HepG2 (cell line): ENCODE measurements around the gene ULK3. TPM values are rescaled to one million over a fixed set of nuclear protein-coding genes. Genes with fewer than 3 reads are reported as not detected.

Experiments
- ATAC-seq: fragments of 200-7000 bp; cut with Tn5 transposase; 3 replicates; pipeline ENCODE4 v1.9.1; 2020; ENCODE audit warnings: mild to moderate bottlenecking, moderate library complexity
- BruUV-seq: library from RNA; stranded (reverse); fragments of 400-500 nt; replicated peaks from 2 replicates; lab custom pipeline; 2021; lab: Mats Ljungman, UMichigan
- CTCF ChIA-PET: fragments of 300-600 bp; formaldehyde crosslinking; extraction: SDS; loops from one replicate; lab custom pipeline; 2021; ENCODE audit warnings: low total read pairs, inconsistent platforms, low intra/inter-chr PET ratio; lab: Yijun Ruan, JAX
- POLR2A ChIA-PET: fragments of 350-600 bp; sonication (Branson Sonifier 250); formaldehyde crosslinking; loops from one replicate; lab custom pipeline; 2020; ENCODE audit warnings: antibody characterized with exemption, inconsistent platforms; lab: Yijun Ruan, JAX
- DNase-seq: peaks from one replicate; pipeline ENCODE4 v3.0.0-alpha.2; 2015; ENCODE audit warnings: low spot score
- FAIRE-seq: peaks from 3 replicates; lab custom pipeline; 2011; peaks lifted over from hg19 to GRCh38; lab: Jason Lieb, UNC
- H2AFZ ChIP-seq: one replicate; pipeline ENCODE4 v1.6.1; 2011; ENCODE audit warnings: low read length, inconsistent platforms
- H3K27ac ChIP-seq: fragments of 300-600 bp; 3 replicates; pipeline ENCODE4 v1.8.0; 2011; ENCODE audit warnings: mixed run types, mild to moderate bottlenecking, mixed read lengths, low read length, inconsistent platforms; ENCODE audit not compliant: insufficient read depth; ENCODE audit errors: extremely low read length
- H3K27me3 ChIP-seq, 2 experiments: fragments of 200-600 bp in 1 of 2; 2 replicates in 1 of 2; 3 replicates in 1 of 2; pipeline versions ENCODE4 v1.6.0 to v1.8.0; 2011; ENCODE audit warnings: low read length in 2 of 2, mild to moderate bottlenecking in 2 of 2, moderate library complexity in 2 of 2, inconsistent platforms in 1 of 2; ENCODE audit not compliant: insufficient read depth in 2 of 2, control insufficient read depth in 1 of 2
- H3K36me3 ChIP-seq, 2 experiments: fragments of 200-600 bp in 1 of 2; replicated peaks in 1 of 2; 2 replicates in 1 of 2; 3 replicates in 1 of 2; pipeline versions ENCODE4 v1.5.1 to v1.8.0; 2011; ENCODE audit warnings: low read length in 2 of 2, inconsistent platforms in 1 of 2; ENCODE audit not compliant: insufficient read depth in 2 of 2, control insufficient read depth in 1 of 2
- H3K4me1 ChIP-seq: 2 replicates; pipeline ENCODE4 v1.5.1; 2012; ENCODE audit warnings: low read length, inconsistent platforms; ENCODE audit not compliant: insufficient read depth
- H3K4me2 ChIP-seq: 2 replicates; pipeline ENCODE4 v1.6.0; 2011; ENCODE audit warnings: low read depth, low read length, inconsistent platforms
- H3K4me3 ChIP-seq, 3 experiments: fragments of 200-600 bp in 1 of 3; sonication (generic), shearing (Covaris generic) in 1 of 3; replicated peaks in 1 of 3; 2 replicates each; pipeline ENCODE4 v1.5.1; 2011 to 2016; ENCODE audit warnings: low read length in 3 of 3, inconsistent platforms in 2 of 3, low read depth in 2 of 3, mild to moderate bottlenecking in 2 of 3, control low read depth in 1 of 3, mixed read lengths in 1 of 3; ENCODE audit not compliant: insufficient read depth in 1 of 3
- H3K79me2 ChIP-seq: one replicate; pipeline ENCODE4 v1.6.1; 2011; ENCODE audit warnings: low read length, inconsistent platforms; ENCODE audit not compliant: insufficient read depth
- H3K9ac ChIP-seq: 2 replicates; pipeline ENCODE4 v1.6.0; 2011; ENCODE audit warnings: mild to moderate bottlenecking, low read depth, low read length, inconsistent platforms; ENCODE audit not compliant: insufficient read depth
- H3K9me3 ChIP-seq: 2 replicates; pipeline ENCODE4 v1.5.1; 2012; ENCODE audit warnings: mild to moderate bottlenecking, low read length
- H4K20me1 ChIP-seq: 2 replicates; pipeline ENCODE4 v1.6.0; 2011; ENCODE audit warnings: inconsistent platforms, mild to moderate bottlenecking, low read length, moderate library complexity; ENCODE audit not compliant: insufficient read depth
- CBX5 ChIP-seq: sonication (generic); formaldehyde crosslinking; IDR thresholded peaks from 2 replicates; pipeline ENCODE4 v1.4.0; 2020; ENCODE audit warnings: missing genetic modification reagents, borderline replicate concordance
- CREB3 ChIP-seq: sonication (generic); formaldehyde crosslinking; IDR thresholded peaks from 2 replicates; pipeline ENCODE4 v1.5.0; 2020; ENCODE audit warnings: missing genetic modification reagents
- MLX ChIP-seq: IDR thresholded peaks from 2 replicates; pipeline ENCODE4 v1.6.1; 2016
- NFYB ChIP-seq: sonication (generic); formaldehyde crosslinking; IDR thresholded peaks from 2 replicates; pipeline ENCODE4 v1.4.0; 2020; ENCODE audit warnings: missing genetic modification reagents
- RBAK ChIP-seq: sonication (generic); formaldehyde crosslinking; IDR thresholded peaks from 2 replicates; pipeline ENCODE4 v1.5.1; 2020; ENCODE audit warnings: mild to moderate bottlenecking, missing genetic modification reagents
- SALL1 ChIP-seq: sonication (generic); formaldehyde crosslinking; IDR thresholded peaks from 2 replicates; pipeline ENCODE4 v1.8.0; 2022; ENCODE audit warnings: mild to moderate bottlenecking, missing genetic modification reagents
- YY1 ChIP-seq: IDR thresholded peaks from 2 replicates; pipeline ENCODE4 v1.6.1; 2011; ENCODE audit warnings: low read length, low read depth, moderate library complexity, mild to moderate bottlenecking; ENCODE audit not compliant: insufficient read depth, insufficient replicate concordance
- ZNF20 ChIP-seq: sonication (generic); formaldehyde crosslinking; IDR thresholded peaks from 2 replicates; pipeline ENCODE4 v1.4.0; 2020; ENCODE audit warnings: mild to moderate bottlenecking, moderate library complexity, missing genetic modification reagents
- ZNF546 ChIP-seq: sonication (generic); formaldehyde crosslinking; conservative IDR thresholded peaks from 2 replicates; pipeline ENCODE4 v1.8.1; 2023; ENCODE audit warnings: mild to moderate bottlenecking, missing genetic modification reagents
- ZNF580 ChIP-seq: IDR thresholded peaks from 2 replicates; pipeline ENCODE4 v1.6.1; 2016; ENCODE audit warnings: low read depth, borderline replicate concordance
- ZNF598 ChIP-seq: sonication (generic); formaldehyde crosslinking; IDR thresholded peaks from 2 replicates; pipeline ENCODE4 v1.5.1; 2020; ENCODE audit warnings: mild to moderate bottlenecking, missing genetic modification reagents, borderline replicate concordance
- ZNF616 ChIP-seq: sonication (generic); formaldehyde crosslinking; IDR thresholded peaks from 2 replicates; pipeline ENCODE4 v1.5.0; 2020; ENCODE audit warnings: low read depth, mild to moderate bottlenecking, missing genetic modification reagents
- ZNF619 ChIP-seq: sonication (generic); formaldehyde crosslinking; IDR thresholded peaks from 2 replicates; pipeline ENCODE4 v1.4.0; 2020; ENCODE audit warnings: mild to moderate bottlenecking, missing genetic modification reagents
- ZNF703 ChIP-seq: sonication (generic); formaldehyde crosslinking; IDR thresholded peaks from 2 replicates; pipeline ENCODE4 v1.5.1; 2020; ENCODE audit warnings: missing genetic modification reagents, mild to moderate bottlenecking, moderate library complexity, borderline replicate concordance
- WGBS: methylation state at CpG from one replicate; pipeline ENCODE4 v1.1.6; 2017; ENCODE audit warnings: low lambda C conversion rate; 5-methylcytosine and 5-hydroxymethylcytosine counted together
- in situ Hi-C: cut with HindIII; loops from 2 replicates; pipeline ENCODE4 v1.10.0; 2017; ENCODE audit warnings: low pct_unique_long_range_greater_than_20kb; ENCODE audit not compliant: extremely low pct_ligation_motif_present
- intact Hi-C: fragments of 100-400 bp; cut with micrococcal nuclease; formaldehyde crosslinking; loops from one replicate; pipeline ENCODE4 v1.10.0; 2022; ENCODE audit not compliant: unreplicated experiment
- polyA plus RNA-seq, 8 experiments: library from polyadenylated mRNA; depleted of rRNA in 3 of 8; stranded (reverse) in 7 of 8; unstranded in 1 of 8; fragments of >200 nt; fragmentation: Illumina TruSeq in 4 of 8; extraction: Trizol in 4 of 8; gene quantifications; 2 replicates each; pipeline versions ENCODE4 v1.2.1 to v1.2.3, GENCODE V29; 2011 to 2016; ENCODE audit warnings: low read depth in 4 of 8, missing spikeins in 1 of 8, mixed read lengths in 1 of 8; ENCODE audit not compliant: insufficient read depth in 1 of 8
- total RNA-seq, 5 experiments: library from RNA; depleted of rRNA; stranded (reverse); fragments of >200 nt; fragmentation: Illumina TruSeq; extraction: Trizol; gene quantifications; 2 replicates each; pipeline ENCODE4 v1.2.3, GENCODE V29; 2016; ENCODE audit warnings: low read depth in 1 of 5

ULK3 gene
- total and polyA plus RNA-seq, 2 of the 13 experiments (the other 11 are each of a cell fraction or from before 2014, with no cell fraction given), result 15.2 to 23.7 TPM

GRCh38 chr15:74802290-74802689 is 40.7 kb downstream of the ULK3 start:
- Histone ChIP-seq H3K9ac (no peak overlapping the region), H3K4me3 (no peak overlapping the region), H3K9me3 (no peaks in the 10 kb centered on the region), H3K27me3 (no peaks in the 10 kb centered on the region), H3K4me1 (peaks cover 13% of the 10 kb centered on the region), H3K79me2 (no peaks in the 10 kb centered on the region), H4K20me1 (no peaks in the 10 kb centered on the region; the same call in 1 of the 2 replicates), H3K27ac (no peak overlapping the region), H3K4me2 (no peak overlapping the region), H2AFZ (no peak overlapping the region), H3K36me3 (peaks cover 18 to 41% of the 10 kb centered on the region in 2 experiments)
- ChIA-PET POLR2A (no interaction called here), CTCF (no interaction called here)
- no peak for TF ChIP-seq ZNF20
- TF ChIP-seq ZNF703 (CRISPR knock-in tag), result no peak
- TF ChIP-seq ZNF546 (CRISPR knock-in tag), result no peak
- TF ChIP-seq ZNF619, result no peak
- no peak for TF ChIP-seq CBX5 (CRISPR knock-in tag)
- ATAC-seq (no peak), FAIRE-seq (no peak), DNase-seq (no peak)
- intact Hi-C loops, result no loop called here
- in situ Hi-C loops, result no loop called here
- WGBS, result 100% methylated on average over 8 of the region's 20 CpGs
- BruUV-seq, result no TSS peak

- Histone ChIP-seq H2AFZ (no peak overlapping the region), H4K20me1 (no peaks in the 10 kb centered on the region; the same call in 1 of the 2 replicates), H3K27ac (no peak overlapping the region), H3K79me2 (no peaks in the 10 kb centered on the region), H3K4me1 (peaks cover 13% of the 10 kb centered on the region), H3K27me3 (no peaks in the 10 kb centered on the region), H3K4me2 (no peak overlapping the region), H3K9ac (no peak overlapping the region), H3K36me3 (peaks cover 18 to 41% of the 10 kb centered on the region in 2 experiments), H3K4me3 (no peak overlapping the region), H3K9me3 (no peaks in the 10 kb centered on the region)
- ATAC-seq (no peak), DNase-seq (no peak), FAIRE-seq (no peak)
- BruUV-seq, result no TSS peak
- intact Hi-C loops (loop anchor here (2.0 kb wide), 1 partner anchor 19 kb away; the partner anchor contains the start of gene CSK), in situ Hi-C loops (no loop called here)
- ChIA-PET POLR2A (interaction anchor here (1.1 kb wide), 1 partner anchor 13 kb away, joined by 3 read pairs; no protein-coding TSS in a partner anchor), CTCF (no interaction called here)
- 97% methylated on average over 5 of the region's 18 CpGs for WGBS
- TF ChIP-seq ZNF619, result no peak
- no peak for TF ChIP-seq MLX
- TF ChIP-seq YY1, result no peak
- no peak for TF ChIP-seq SALL1
- TF ChIP-seq ZNF580 (CRISPR knock-in tag), result no peak
- no peak for TF ChIP-seq NFYB (CRISPR knock-in tag)
- TF ChIP-seq ZNF616 (CRISPR knock-in tag), result no peak
- TF ChIP-seq ZNF598 (CRISPR knock-in tag), result no peak
- no peak for TF ChIP-seq RBAK (CRISPR knock-in tag)
- no peak for TF ChIP-seq CREB3 (CRISPR knock-in tag)
Observed at GRCh38 chr15:74801311-74801997, 41.5 kb downstream of the ULK3 start.
